Endometrium (tissue), 2 donors: ENCODE measurements around the gene ATP5F1A.
"Not testable (repeated sequence)": the region's sequence is repeated elsewhere in the genome, so short reads cannot be mapped to it uniquely, and the experiment has no call there.

Experiments
- FAIRE-seq: peaks from 2 replicates; lab custom pipeline; 2012; peaks lifted over from hg19 to GRCh38; lab: Jason Lieb, UNC
- donor health status: control.
- donor health status: control.

ATP5F1A gene

GRCh38 chr18:46047369-46047768, 50.7 kb downstream of the ATP5F1A start:
- FAIRE-seq = not testable (repeated sequence)

GRCh38 chr18:46046688-46047087, 51.4 kb downstream of the ATP5F1A start:
- FAIRE-seq = no peak

GRCh38 chr18:46046126-46046525, 52.0 kb downstream of the ATP5F1A start:
- FAIRE-seq = no peak

DNA sequence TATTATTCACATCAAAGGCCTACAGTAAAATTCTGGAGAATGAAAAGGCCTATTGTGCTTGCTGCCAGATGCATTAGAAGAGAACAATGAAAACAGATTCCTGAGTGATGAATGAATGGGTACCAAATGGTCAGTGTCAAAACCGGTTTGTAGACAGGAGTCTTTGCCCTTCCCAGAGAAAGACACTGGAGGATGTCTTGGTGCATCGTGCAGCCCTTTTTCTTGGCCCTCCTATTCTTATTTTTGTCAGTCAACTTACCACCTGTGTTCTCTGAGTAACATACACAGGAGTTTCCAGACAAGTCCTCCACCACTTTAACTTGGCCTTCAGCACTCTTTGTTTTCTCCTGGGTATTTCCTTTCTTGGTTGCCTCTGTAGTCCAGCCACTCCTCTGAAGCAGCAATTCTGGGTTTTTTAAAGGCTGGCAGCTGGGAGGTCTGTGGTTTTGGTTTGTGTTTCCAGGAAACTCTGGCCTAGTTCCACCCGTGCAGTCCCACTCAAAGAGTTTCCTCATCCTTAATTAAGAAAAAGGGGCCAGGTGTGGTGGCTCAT, 55.4 kb downstream of the ATP5F1A start:
- no peak for FAIRE-seq

- FAIRE-seq = no peak
These were observed 57.4 kb downstream of the ATP5F1A start for GRCh38 chr18:46040747-46041104.

DNA sequence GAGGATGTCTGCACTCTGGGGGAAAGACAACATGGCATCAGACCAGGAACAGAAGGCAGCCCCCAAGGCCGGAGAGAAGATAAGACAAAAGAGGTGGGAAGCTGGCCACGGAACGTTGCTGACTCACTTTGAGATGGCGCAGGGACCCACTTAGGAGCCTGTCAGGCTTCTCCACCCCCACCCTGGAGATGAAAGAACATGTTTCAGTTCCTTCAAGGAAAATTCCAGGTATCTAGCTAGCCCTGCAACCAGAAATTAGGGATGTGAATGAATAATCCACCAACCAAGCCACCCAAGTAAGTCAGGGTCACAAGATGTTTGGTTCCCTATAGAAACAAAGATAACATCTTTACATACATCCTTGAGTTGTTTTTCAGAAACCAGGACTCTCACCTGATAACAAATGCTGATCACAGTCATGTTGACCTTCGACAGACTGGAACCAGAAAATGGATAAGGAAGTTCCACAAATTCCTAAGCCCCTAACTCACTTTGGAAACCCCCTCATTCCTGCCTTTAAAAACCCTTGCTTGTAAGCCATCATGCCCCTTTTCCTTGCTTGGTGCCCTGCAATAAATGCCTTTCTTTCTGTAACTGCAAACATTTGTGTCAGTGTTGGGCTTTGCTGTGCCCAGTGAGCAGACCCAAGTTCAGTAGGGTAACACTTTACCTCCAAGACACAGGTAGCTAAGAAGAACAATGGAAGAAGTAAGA, 57.9 kb downstream of the ATP5F1A start:
- FAIRE-seq = no peak

DNA sequence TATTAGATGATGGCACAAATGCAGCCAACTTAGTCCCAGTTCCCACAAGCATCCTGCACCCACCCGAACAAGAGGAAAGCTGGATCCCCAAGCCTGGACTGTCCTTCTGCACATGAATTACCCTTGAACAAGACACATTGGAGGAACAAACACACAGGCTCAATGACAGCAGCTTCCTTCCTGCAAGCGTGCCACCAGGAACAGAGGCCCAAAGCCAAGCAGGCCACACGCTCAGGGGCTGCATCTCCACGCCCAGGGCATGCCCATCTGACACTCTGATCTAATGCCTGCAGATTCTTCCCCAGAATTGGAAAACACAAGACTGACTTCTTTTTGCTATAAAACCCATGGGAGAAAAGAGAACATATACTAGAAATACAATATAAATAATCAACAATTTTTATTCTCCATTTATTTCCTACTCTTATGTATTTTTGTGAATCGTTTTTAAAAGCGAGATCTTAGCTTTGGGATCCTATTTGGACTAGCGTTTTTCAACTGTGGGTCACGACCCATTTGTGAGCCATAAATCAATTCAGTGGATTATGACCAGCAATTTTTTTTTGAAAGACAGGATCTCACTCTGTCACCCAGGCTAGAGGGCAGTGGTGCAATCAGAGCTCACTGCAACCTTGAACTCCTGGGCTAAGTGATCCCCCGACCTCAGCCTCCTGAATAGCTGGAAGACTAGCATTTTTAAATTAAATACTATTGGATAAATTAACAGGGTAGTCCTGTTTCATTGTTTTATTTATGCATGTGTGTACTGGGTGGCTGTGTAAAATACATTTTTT, 60.4 kb downstream of the ATP5F1A start:
- no peak for FAIRE-seq

- peak; percentile 93 for FAIRE-seq
These were observed 62.1 kb downstream of the ATP5F1A start for GRCh38 chr18:46035696-46036680.

DNA sequence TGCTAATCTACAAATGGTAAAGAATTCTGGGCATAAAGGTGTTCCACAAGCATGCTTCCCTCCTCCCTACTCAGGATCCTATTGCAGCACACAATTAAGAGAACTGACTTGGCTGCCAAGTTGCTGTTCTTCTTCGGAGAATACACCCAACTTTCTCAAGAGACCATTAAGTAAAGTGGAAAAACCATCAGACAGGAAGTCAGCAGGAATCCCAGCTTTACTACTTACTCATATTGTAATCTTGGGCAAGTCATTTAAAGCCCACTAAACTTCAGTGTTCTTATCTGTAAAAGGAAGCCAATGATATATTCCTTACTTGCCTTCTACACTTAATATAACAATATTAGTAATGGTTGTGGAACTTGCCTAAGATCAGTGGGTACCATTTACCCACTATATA, 63.9 kb downstream of the ATP5F1A start:
- no peak for FAIRE-seq

DNA sequence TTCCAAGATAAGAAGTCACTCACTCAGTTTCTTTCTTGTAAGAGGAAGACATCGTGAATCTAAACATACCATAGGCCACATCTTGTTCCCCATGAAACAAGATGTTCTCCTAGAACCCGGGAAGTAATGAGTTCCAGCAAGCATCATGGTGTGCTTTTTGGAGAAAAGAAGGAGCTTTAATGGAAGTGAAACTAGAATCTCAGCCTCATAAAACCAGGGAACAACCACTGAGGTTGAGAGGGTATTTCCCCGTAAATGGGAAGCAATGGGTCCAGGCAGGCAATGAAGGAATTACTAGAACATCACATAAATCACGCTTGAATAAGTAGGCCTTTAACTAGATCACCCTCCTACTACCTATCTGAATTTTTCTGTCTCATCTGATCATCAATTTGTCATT, 66.4 kb downstream of the ATP5F1A start:
- FAIRE-seq = no peak
